ENCODE data around the gene CIDEB.

Gene CIDEB

DNA sequence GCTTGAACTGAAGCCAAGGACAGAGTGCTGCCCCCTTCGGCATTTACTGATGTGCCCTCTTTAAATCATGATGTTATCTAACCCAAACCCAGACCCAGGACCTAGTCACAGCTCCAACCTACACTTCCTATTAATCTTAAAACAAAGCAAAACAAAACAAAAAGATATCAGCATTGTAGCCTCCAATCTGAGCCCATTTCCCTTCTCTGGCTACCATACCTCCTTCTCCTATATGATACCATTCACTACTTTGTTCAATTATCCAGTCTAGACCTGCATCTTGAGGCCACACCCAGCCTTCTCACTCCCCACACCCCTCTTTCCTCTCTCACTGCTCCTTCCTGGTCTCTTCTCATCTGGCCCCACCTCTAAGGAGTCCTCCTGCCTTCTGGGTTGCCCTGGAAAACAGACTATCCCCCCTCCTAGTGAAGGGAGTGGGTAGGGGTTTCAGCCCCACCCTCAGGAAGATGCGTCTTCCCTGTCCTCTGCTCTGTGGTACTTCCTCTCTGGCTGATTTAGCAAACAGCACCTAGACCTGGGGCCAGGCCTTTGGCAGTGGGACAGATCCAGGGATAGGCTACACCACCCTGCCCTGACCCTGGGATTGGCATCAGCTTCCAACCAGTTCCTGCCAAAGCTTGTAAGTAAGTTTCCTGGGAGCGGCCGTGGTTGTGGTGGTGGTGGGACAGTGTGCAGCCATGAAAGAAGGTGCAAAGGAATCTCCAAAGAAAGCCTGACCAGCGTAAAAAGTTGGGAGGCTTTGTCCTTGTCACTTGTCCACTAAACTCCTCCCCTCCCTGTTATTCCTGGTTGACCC lies 6.8 kb upstream of the CIDEB start:
- no peak for TF ChIP-seq RAD21 (IDR thresholded peaks at IDR 0.05; ENCODE audit: low read depth)
- TF ChIP-seq ZBTB7A (IDR thresholded peaks at IDR 0.05; ENCODE audit: low read depth) = no peak
- TF ChIP-seq REST (IDR thresholded peaks at IDR 0.05; ENCODE audit: low read depth) = no peak

- TF ChIP-seq CEBPB (IDR thresholded peaks at IDR 0.05) (no peak), RAD21 (IDR thresholded peaks at IDR 0.05; ENCODE audit: low read depth) (no peak), TAF1 (IDR thresholded peaks at IDR 0.05; ENCODE audit: low read depth) (no peak), ZBTB7A (IDR thresholded peaks at IDR 0.05; ENCODE audit: low read depth) (no peak), FOXM1 (IDR thresholded peaks at IDR 0.05; ENCODE audit: borderline replicate concordance, low read depth) (no peak), EP300 (IDR thresholded peaks at IDR 0.05; ENCODE audit: borderline replicate concordance) (no peak), TCF12 (IDR thresholded peaks at IDR 0.05; ENCODE audit: low read depth) (no peak), REST (IDR thresholded peaks at IDR 0.05; ENCODE audit: low read depth) (no peak), CREB1 (IDR thresholded peaks at IDR 0.05; ENCODE audit: low read depth) (no peak), TEAD4 (IDR thresholded peaks at IDR 0.05) (no peak), YY1 (IDR thresholded peaks at IDR 0.05; ENCODE audit: low read depth) (no peak), MAX (IDR thresholded peaks at IDR 0.05) (no peak), NFIC (IDR thresholded peaks at IDR 0.05) (no peak), EGR1 (IDR thresholded peaks at IDR 0.05) (no peak)
- TF ChIP-seq, protein P1, sequence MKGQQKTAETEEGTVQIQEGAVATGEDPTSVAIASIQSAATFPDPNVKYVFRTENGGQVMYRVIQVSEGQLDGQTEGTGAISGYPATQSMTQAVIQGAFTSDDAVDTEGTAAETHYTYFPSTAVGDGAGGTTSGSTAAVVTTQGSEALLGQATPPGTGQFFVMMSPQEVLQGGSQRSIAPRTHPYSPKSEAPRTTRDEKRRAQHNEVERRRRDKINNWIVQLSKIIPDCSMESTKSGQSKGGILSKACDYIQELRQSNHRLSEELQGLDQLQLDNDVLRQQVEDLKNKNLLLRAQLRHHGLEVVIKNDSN (IDR thresholded peaks at IDR 0.05) = no peak
Measured at GRCh38 chr14:24313913-24314312, 6.1 kb upstream of the CIDEB start.

DNA sequence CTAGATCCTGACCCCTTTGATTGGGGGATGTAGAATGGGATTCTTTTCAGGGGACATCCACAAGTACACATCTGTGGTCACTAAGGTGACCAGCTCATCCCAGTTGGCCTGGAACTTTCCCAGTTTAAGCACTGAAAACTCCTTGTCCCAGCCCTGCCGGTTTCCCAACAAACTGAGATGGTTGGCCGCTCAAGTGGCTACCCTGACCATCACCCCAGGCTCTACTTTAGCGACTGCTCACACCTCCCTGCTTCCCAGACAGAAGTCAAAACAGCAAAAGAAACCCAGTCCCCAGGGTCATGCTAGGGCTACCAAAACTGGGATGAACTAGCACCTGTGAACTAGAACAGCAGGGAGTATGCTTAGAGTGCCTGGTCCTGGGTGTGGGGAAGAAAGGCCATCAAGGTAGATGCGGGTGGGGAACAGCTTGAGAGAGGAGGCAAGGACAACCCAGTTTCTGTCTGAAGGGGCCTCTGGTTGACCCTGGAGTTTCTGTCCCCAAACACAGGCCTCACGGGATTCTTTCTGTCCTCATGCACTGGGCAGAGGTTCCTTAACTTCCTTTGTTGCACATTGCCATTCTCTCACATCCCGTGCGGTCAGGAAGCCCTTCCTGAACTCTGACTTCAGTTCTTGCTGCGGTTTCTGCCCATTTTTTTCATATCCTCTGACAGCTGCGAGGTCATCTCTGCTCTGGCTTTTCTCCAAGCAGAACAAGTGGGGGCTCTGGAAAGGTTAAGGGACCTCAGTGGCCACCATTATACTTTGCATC lies 5.1 kb upstream of the CIDEB start:
- TF ChIP-seq REST (IDR thresholded peaks at IDR 0.05; ENCODE audit: low read depth) (no peak), CREB1 (IDR thresholded peaks at IDR 0.05; ENCODE audit: low read depth) (no peak), FOXM1 (IDR thresholded peaks at IDR 0.05; ENCODE audit: borderline replicate concordance, low read depth) (no peak), RAD21 (IDR thresholded peaks at IDR 0.05; ENCODE audit: low read depth) (no peak), YY1 (IDR thresholded peaks at IDR 0.05; ENCODE audit: low read depth) (no peak), TCF12 (IDR thresholded peaks at IDR 0.05; ENCODE audit: low read depth) (no peak), EGR1 (IDR thresholded peaks at IDR 0.05) (no peak), ZBTB7A (IDR thresholded peaks at IDR 0.05; ENCODE audit: low read depth) (no peak), EP300 (IDR thresholded peaks at IDR 0.05; ENCODE audit: borderline replicate concordance) (no peak), MAX (IDR thresholded peaks at IDR 0.05) (no peak), NFIC (IDR thresholded peaks at IDR 0.05) (no peak), TAF1 (IDR thresholded peaks at IDR 0.05; ENCODE audit: low read depth) (no peak)
- TF ChIP-seq, protein P1 (IDR thresholded peaks at IDR 0.05) = no peak
